A549 (cell line): Measurements from ENCODE around the gene KCNQ1OT1. TPM values are rescaled to one million over a fixed set of nuclear protein-coding genes. Genes with fewer than 3 reads are reported as not detected.

Source experiments
- ATAC-seq, 2 experiments: fragments of 200-7000 bp in 1 of 2; fragments of >200 bp in 1 of 2; cut with Nextera tagmentation in 1 of 2; cut with Tn5 transposase in 1 of 2; 3 replicates each; pipeline versions ENCODE4 v1.8.0 to v1.9.1; 2018 to 2020; ENCODE audit warnings: mild to moderate bottlenecking in 1 of 2, moderate library complexity in 1 of 2
- CTCF ChIA-PET: fragments of 300-600 bp; sonication (Branson Sonifier 250); formaldehyde crosslinking; extraction: SDS; loops from one replicate; lab custom pipeline; 2021; ENCODE audit warnings: antibody characterized with exemption, inconsistent platforms; lab: Yijun Ruan, JAX
- POLR2A ChIA-PET: fragments of 350-600 bp; formaldehyde crosslinking; extraction: SDS; loops from one replicate; lab custom pipeline; 2021; ENCODE audit warnings: antibody characterized with exemption, inconsistent platforms; lab: Yijun Ruan, JAX
- DNase-seq, 2 experiments: peaks; one replicate each; pipeline versions ENCODE4 v3.0.0 to v3.0.0-alpha.2; 2011 to 2016; ENCODE audit warnings: low read depth in 1 of 2, low spot score in 1 of 2
- FAIRE-seq: peaks from 2 replicates; lab custom pipeline; 2011; peaks lifted over from hg19 to GRCh38; lab: Jason Lieb, UNC
- H3K27ac ChIP-seq, 2 experiments: fragments of >200 bp; sonication (Bioruptor Twin); formaldehyde crosslinking; 3 replicates each; pipeline ENCODE4 v1.5.1; 2016 to 2017
- H3K4me1 ChIP-seq: fragments of >200 bp; sonication (Bioruptor Twin); formaldehyde crosslinking; 3 replicates; pipeline ENCODE4 v1.6.1; 2016
- H3K4me2 ChIP-seq: fragments of >200 bp; sonication (Bioruptor Twin); formaldehyde crosslinking; 3 replicates; pipeline ENCODE4 v1.6.1; 2016
- H3K4me3 ChIP-seq: fragments of >200 bp; sonication (Bioruptor Twin); formaldehyde crosslinking; 3 replicates; pipeline ENCODE4 v1.5.1; 2016
- H3K9me3 ChIP-seq: fragments of >200 bp; sonication (Bioruptor Twin); formaldehyde crosslinking; 3 replicates; pipeline ENCODE4 v1.6.1; 2016
- CEBPB ChIP-seq, 2 experiments: fragments of >200 bp in 1 of 2; sonication (Bioruptor Twin) in 1 of 2; formaldehyde crosslinking in 1 of 2; IDR thresholded peaks; 2 replicates each; pipeline ENCODE4 v1.6.1; 2012 to 2016
- CHD2 ChIP-seq: fragments of 150-350 bp; IDR thresholded peaks from 2 replicates; pipeline ENCODE4 v1.6.1; 2014; ENCODE audit warnings: low read length; ENCODE audit not compliant: partially characterized antibody
- CHD4 ChIP-seq: fragments of 200-600 bp; sonication (generic); IDR thresholded peaks from 2 replicates; pipeline ENCODE4 v1.6.1; 2016; ENCODE audit warnings: antibody characterized with exemption, mild to moderate bottlenecking, borderline replicate concordance
- FOXS1 ChIP-seq: fragments of 250-450 bp; sonication (Bioruptor Pico); IDR thresholded peaks from 2 replicates; pipeline ENCODE4 v1.5.0; 2020; ENCODE audit warnings: mild to moderate bottlenecking, moderate library complexity
- HOXA7 ChIP-seq: fragments of 250-450 bp; sonication (Bioruptor Pico); IDR thresholded peaks from 2 replicates; pipeline ENCODE4 v1.5.0; 2020; ENCODE audit warnings: mild to moderate bottlenecking, moderate library complexity
- HOXB5 ChIP-seq: fragments of 250-450 bp; sonication (Bioruptor Pico); IDR thresholded peaks from 2 replicates; pipeline ENCODE4 v1.5.0; 2020; ENCODE audit warnings: mild to moderate bottlenecking, moderate library complexity
- JUNB ChIP-seq: fragments of >200 bp; sonication (Bioruptor Twin); formaldehyde crosslinking; IDR thresholded peaks from 2 replicates; pipeline ENCODE4 v1.6.1; 2016
- MYC ChIP-seq: IDR thresholded peaks from 2 replicates; pipeline ENCODE4 v1.6.1; 2012; ENCODE audit warnings: mild to moderate bottlenecking, inconsistent platforms, low read length, improper control_type of control experiment, borderline replicate concordance
- NR3C1 ChIP-seq: fragments of >200 bp; sonication (Bioruptor Twin); formaldehyde crosslinking; IDR thresholded peaks from 3 replicates; pipeline ENCODE4 v1.6.1; 2017
- RAD21 ChIP-seq, 2 experiments: fragments of >200 bp in 1 of 2; sonication (Bioruptor Twin) in 1 of 2; formaldehyde crosslinking in 1 of 2; IDR thresholded peaks in 1 of 2; conservative IDR thresholded peaks in 1 of 2; 2 replicates in 1 of 2; 3 replicates in 1 of 2; pipeline ENCODE4 v1.6.1; 2012 to 2018; ENCODE audit warnings: inconsistent platforms in 1 of 2
- RARB ChIP-seq: fragments of 250-450 bp; sonication (Bioruptor Pico); IDR thresholded peaks from 2 replicates; pipeline ENCODE4 v1.8.0; 2021; ENCODE audit warnings: mild to moderate bottlenecking, moderate library complexity
- RFX5 ChIP-seq: fragments of 450-650 bp; IDR thresholded peaks from 2 replicates; pipeline ENCODE4 v1.7.1; 2014; ENCODE audit warnings: antibody characterized with exemption, mild to moderate bottlenecking, moderate library complexity
- RNF2 ChIP-seq: fragments of 200-600 bp; sonication (generic); IDR thresholded peaks from 2 replicates; pipeline ENCODE4 v1.6.1; 2016; ENCODE audit warnings: low read depth, mild to moderate bottlenecking, antibody characterized with exemption, moderate library complexity, borderline replicate concordance
- SMC3 ChIP-seq: fragments of >200 bp; sonication (Bioruptor Twin); formaldehyde crosslinking; IDR thresholded peaks from 3 replicates; pipeline ENCODE4 v1.6.1; 2018; ENCODE audit warnings: inconsistent platforms
- ZC3H11A ChIP-seq: fragments of 450-650 bp; IDR thresholded peaks from 2 replicates; pipeline ENCODE4 v1.6.1; 2014; ENCODE audit warnings: antibody characterized with exemption, mild to moderate bottlenecking
- ZFP36 ChIP-seq: fragments of 450-650 bp; IDR thresholded peaks from 2 replicates; pipeline ENCODE4 v1.6.1; 2014; ENCODE audit warnings: borderline replicate concordance; ENCODE audit not compliant: partially characterized antibody
- WGBS: methylation state at CpG from one replicate; pipeline ENCODE4 v1.1.6; 2017; ENCODE audit errors: missing lambda C conversion rate; 5-methylcytosine and 5-hydroxymethylcytosine counted together
- polyA plus RNA-seq, 4 experiments: library from polyadenylated mRNA; depleted of rRNA in 3 of 4; stranded (reverse); fragments of >200 nt; fragmentation: RNase III in 1 of 4; extraction: RNeasy Plus Mini Kit Qiagen cat#74134 plus additional on column Dnase treatment in 1 of 4; gene quantifications; 2 replicates in 3 of 4; 3 replicates in 1 of 4; pipeline ENCODE4 v1.2.3, GENCODE V29; 2011 to 2017
- TF ChIP-seq, protein P1 (sequence below): fragments of >200 bp; sonication (Bioruptor Twin); formaldehyde crosslinking; IDR thresholded peaks from 3 replicates; pipeline ENCODE4 v1.6.1; 2016
- TF ChIP-seq, protein P2 (sequence below): IDR thresholded peaks from 2 replicates; pipeline ENCODE4 v1.6.1; 2012

Gene KCNQ1OT1
- polyA plus RNA-seq, 2 of the 4 experiments (the other 2 are of a cell fraction): 0.03 to 0.13 TPM

DNA sequence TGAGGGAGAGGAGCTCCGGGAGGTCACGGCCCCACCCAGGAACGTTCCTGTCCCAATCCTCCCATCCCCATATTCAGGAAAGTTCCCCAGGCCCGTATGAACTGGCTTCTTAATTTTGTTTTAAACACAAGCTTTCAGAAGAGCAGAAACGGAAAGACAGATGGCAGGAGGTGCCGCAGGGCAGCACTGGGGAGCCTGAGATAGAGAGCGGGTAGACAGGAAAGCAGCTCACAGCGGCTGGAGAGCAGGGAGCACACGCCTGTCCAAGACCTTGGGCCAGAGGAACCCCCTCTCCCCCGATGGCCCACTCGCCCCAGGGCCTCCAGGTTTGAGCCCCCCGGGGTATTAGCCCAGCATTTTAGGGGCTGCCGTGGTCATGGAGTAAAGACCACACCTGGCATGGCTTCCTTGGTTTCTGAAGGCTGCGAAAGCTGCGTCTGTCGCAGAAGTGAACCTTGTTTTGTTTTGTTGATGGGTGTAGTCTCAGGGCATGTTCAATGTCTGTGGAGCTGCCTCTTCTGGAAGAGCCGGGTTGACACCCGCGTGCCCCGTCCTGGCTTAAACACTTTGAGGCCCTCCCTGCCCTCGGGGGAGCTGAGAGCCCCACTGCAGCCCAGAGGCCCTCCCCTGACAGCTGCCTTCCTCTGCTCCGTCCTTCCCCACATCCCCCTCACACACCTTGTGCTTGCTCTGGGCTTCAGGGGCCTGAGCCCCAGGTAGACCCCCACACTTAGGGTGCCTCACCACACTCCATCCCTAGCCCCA, 17.9 kb upstream of the KCNQ1OT1 start:
- no peaks in the 10 kb centered on the region for H3K4me1 ChIP-seq
- FAIRE-seq (no peak), DNase-seq (no peak), ATAC-seq (no peak; a peak in 1 of 6 replicates)
- no peaks in the 10 kb centered on the region for H3K9me3 ChIP-seq
- H3K27ac ChIP-seq: no peak overlapping the region
- H3K4me3 ChIP-seq: no peak overlapping the region
- ChIA-PET POLR2A (no interaction called here), CTCF (interaction anchor here (2.1 kb wide), 1 partner anchor 186 kb away, joined by 7 read pairs; no protein-coding TSS in a partner anchor)
- WGBS: 70% methylated on average over 18 of the region's 22 CpGs
- TF ChIP-seq SMC3 (no peak), RARB (CRISPR knock-in tag) (no peak), HOXB5 (CRISPR knock-in tag) (no peak), JUNB (no peak), MYC (no peak)
- TF ChIP-seq, protein P1, sequence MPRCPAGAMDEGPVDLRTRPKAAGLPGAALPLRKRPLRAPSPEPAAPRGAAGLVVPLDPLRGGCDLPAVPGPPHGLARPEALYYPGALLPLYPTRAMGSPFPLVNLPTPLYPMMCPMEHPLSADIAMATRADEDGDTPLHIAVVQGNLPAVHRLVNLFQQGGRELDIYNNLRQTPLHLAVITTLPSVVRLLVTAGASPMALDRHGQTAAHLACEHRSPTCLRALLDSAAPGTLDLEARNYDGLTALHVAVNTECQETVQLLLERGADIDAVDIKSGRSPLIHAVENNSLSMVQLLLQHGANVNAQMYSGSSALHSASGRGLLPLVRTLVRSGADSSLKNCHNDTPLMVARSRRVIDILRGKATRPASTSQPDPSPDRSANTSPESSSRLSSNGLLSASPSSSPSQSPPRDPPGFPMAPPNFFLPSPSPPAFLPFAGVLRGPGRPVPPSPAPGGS: no peak
- TF ChIP-seq, protein P2, sequence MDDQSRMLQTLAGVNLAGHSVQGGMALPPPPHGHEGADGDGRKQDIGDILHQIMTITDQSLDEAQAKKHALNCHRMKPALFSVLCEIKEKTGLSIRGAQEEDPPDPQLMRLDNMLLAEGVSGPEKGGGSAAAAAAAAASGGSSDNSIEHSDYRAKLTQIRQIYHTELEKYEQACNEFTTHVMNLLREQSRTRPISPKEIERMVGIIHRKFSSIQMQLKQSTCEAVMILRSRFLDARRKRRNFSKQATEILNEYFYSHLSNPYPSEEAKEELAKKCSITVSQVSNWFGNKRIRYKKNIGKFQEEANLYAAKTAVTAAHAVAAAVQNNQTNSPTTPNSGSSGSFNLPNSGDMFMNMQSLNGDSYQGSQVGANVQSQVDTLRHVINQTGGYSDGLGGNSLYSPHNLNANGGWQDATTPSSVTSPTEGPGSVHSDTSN: no peak
- no peak overlapping the region for H3K4me2 ChIP-seq

DNA sequence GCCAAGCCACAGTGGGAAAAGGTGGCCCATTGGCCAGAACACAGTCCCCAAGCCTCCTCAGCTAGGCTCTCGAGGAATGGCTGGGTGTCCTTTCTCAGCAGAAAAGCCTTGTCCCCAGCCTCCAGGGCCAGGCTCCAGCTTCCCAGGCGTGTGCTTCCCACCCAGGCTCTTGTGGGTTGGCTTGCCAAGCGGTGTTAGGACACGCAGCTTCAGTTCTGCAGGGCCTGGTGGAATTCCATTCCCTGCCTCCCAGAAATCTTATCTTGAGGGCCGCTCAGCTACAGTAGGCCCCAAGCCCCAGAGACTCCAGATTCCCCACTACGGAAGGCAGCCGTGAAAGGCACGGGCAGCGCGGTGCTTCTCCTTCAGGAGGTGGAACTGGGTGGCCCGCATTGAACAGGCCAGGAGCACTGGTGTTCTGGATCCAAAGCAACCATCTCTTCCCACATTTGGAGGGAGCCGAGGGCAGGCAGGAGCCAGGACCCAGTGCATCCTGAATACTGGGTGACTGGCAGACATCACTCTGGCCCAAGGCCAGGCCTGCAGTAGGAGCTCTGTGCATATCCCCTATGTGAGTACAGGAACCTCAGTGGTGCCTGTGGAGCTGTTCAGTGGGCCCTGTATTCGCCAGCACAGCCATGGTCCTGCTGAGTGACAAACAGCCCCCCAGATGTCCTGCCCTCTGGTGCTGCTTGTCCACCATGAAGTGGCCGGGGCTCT, 16.7 kb upstream of the KCNQ1OT1 start:
- H3K4me1 ChIP-seq: no peaks in the 10 kb centered on the region
- POLR2A ChIA-PET: no interaction called here
- H3K27ac ChIP-seq: no peak overlapping the region
- WGBS: 87% methylated on average over 6 of the region's 14 CpGs
- H3K9me3 ChIP-seq: no peaks in the 10 kb centered on the region
- no peak overlapping the region for H3K4me2 ChIP-seq
- FAIRE-seq (no peak), ATAC-seq (no peak)
- TF ChIP-seq SMC3 (no peak), FOXS1 (no peak), ZFP36 (no peak), HOXA7 (no peak), CHD4 (no peak), RNF2 (no peak), MYC (no peak), CEBPB (IDR thresholded peaks at IDR 0.05) (no peak), NR3C1 (no peak)
- TF ChIP-seq, protein P1: no peak
- TF ChIP-seq, all 56 proteins: peak for 0
- CTCF ChIA-PET: interaction anchor here (2.1 kb wide), 1 partner anchor 185 kb away, joined by 7 read pairs; no protein-coding TSS in a partner anchor
- DNase-seq: no peak
- no peak overlapping the region for H3K4me3 ChIP-seq

DNA sequence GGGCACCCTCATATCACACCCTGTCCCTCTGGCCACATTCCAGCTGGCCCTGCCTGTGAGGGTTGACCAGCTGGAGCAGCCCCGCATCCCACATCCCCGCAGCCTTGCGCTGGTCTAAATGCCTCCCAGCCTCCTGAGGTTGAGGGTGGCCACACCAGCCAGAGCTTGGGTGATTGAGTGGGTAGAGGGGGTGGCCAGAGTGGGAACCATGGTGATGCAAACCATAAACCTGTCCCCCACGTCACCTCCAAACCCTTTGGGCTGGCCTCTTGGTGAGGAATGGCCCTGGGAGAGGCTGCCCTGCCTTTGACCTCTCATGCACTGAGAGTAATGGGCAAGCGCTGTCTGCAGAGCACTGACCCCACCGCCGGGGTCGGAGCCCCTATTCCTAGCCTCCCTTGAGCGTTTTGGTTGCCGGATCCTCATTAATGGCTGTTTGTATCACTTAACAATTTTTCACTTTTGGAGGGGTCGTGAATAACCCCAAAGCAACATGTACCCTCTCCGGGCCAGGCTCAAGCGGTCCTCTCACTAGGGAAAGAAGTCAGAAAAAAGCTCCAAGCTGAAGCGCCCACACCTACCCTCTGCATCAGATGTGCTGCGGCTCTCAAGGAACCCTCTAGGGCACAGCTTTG, 16.0 kb upstream of the KCNQ1OT1 start:
- no peak for DNase-seq
- H3K4me3 ChIP-seq: no peak overlapping the region
- TF ChIP-seq HOXB5 (CRISPR knock-in tag) (no peak), ZC3H11A (no peak), RAD21 (conservative IDR thresholded peaks at IDR 0.05 in 1 of 2, IDR thresholded peaks at IDR 0.05 in 1 of 2) (no peak), JUNB (no peak), RFX5 (no peak), HOXA7 (no peak), CHD2 (no peak)
- TF ChIP-seq, all 56 proteins: peak for 0
- H3K4me1 ChIP-seq: no peaks in the 10 kb centered on the region
- FAIRE-seq (no peak), ATAC-seq (no peak)
- ChIA-PET CTCF (no interaction called here), POLR2A (no interaction called here)
- WGBS: 69% methylated on average over 15 of the region's 15 CpGs
- H3K4me2 ChIP-seq: no peak overlapping the region
- no peak overlapping the region for H3K27ac ChIP-seq
- no peaks in the 10 kb centered on the region for H3K9me3 ChIP-seq
